Liver (tissue), 9 donors: ENCODE data around the gene AGR2. TPM values are rescaled to one million over a fixed set of nuclear protein-coding genes. Genes with fewer than 3 reads are reported as not detected.

Source experiments
- DNase-seq: peaks from one replicate; pipeline ENCODE4 v3.0.0-alpha.2; 2017; ENCODE audit warnings: low spot score
- H3K27ac ChIP-seq, 2 donors: one replicate each; pipeline ENCODE4 v1.7.0; 2013; ENCODE audit warnings: inconsistent platforms in 2 of 2, low read length in 2 of 2, control low read depth in 1 of 2, low read depth in 1 of 2, mild to moderate bottlenecking in 1 of 2
- H3K27me3 ChIP-seq, 4 donors: one replicate each; pipeline versions ENCODE4 v1.6.1 to v1.7.0; 2013; ENCODE audit warnings: low read length in 3 of 4, inconsistent platforms in 1 of 4, mild to moderate bottlenecking in 1 of 4, moderate library complexity in 1 of 4; ENCODE audit not compliant: control insufficient read depth in 4 of 4, insufficient read depth in 4 of 4
- H3K36me3 ChIP-seq, 4 donors: one replicate each; pipeline versions ENCODE4 v1.6.1 to v1.7.0; 2013; ENCODE audit warnings: low read length in 3 of 4, mild to moderate bottlenecking in 3 of 4, low read depth in 1 of 4, moderate library complexity in 1 of 4; ENCODE audit not compliant: control insufficient read depth in 4 of 4, insufficient read depth in 3 of 4
- H3K4me1 ChIP-seq, 4 donors: one replicate each; pipeline versions ENCODE4 v1.6.1 to v1.7.0; 2013; ENCODE audit warnings: low read length in 3 of 4, mild to moderate bottlenecking in 3 of 4, moderate library complexity in 1 of 4; ENCODE audit not compliant: control insufficient read depth in 4 of 4, insufficient read depth in 4 of 4
- H3K4me3 ChIP-seq, 3 donors: one replicate each; pipeline versions ENCODE4 v1.6.1 to v1.7.0; 2013; ENCODE audit warnings: low read length in 3 of 3, control low read depth in 1 of 3, low read depth in 1 of 3, mild to moderate bottlenecking in 1 of 3
- H3K9ac ChIP-seq, 2 donors: one replicate each; pipeline ENCODE4 v1.7.0; 2013; ENCODE audit warnings: low read length in 2 of 2, mild to moderate bottlenecking in 2 of 2, moderate library complexity in 2 of 2, control low read depth in 1 of 2, low read depth in 1 of 2
- H3K9me3 ChIP-seq, 4 donors: one replicate each; pipeline versions ENCODE4 v1.6.1 to v1.7.0; 2013; ENCODE audit warnings: low read length in 3 of 4; ENCODE audit not compliant: control insufficient read depth in 4 of 4
- ATF3 ChIP-seq: IDR thresholded peaks from 2 replicates; pipeline ENCODE4 v1.6.1; 2016; ENCODE audit warnings: antibody characterized with exemption
- FOXA1 ChIP-seq: IDR thresholded peaks from 2 replicates; pipeline ENCODE4 v1.6.1; 2016; ENCODE audit warnings: antibody characterized with exemption
- FOXA2 ChIP-seq: IDR thresholded peaks from 2 replicates; pipeline ENCODE4 v1.6.1; 2016; ENCODE audit warnings: antibody characterized with exemption
- GABPA ChIP-seq, 2 donors: IDR thresholded peaks in 1 of 2; conservative IDR thresholded peaks in 1 of 2; 2 replicates each; pipeline ENCODE4 v1.6.1; 2016; ENCODE audit warnings: antibody characterized with exemption in 2 of 2, mild to moderate bottlenecking in 1 of 2, moderate library complexity in 1 of 2
- HNF4A ChIP-seq, 2 donors: conservative IDR thresholded peaks; 2 replicates each; pipeline ENCODE4 v1.6.1; 2016; ENCODE audit warnings: antibody characterized with exemption in 2 of 2, mild to moderate bottlenecking in 2 of 2
- HNF4G ChIP-seq: IDR thresholded peaks from 2 replicates; pipeline ENCODE4 v1.6.1; 2016; ENCODE audit warnings: antibody characterized with exemption
- MAX ChIP-seq: IDR thresholded peaks from 2 replicates; pipeline ENCODE4 v1.6.1; 2016; ENCODE audit warnings: antibody characterized with exemption
- NR2F2 ChIP-seq: IDR thresholded peaks from 2 replicates; pipeline ENCODE4 v1.6.1; 2016; ENCODE audit warnings: antibody characterized with exemption
- RAD21 ChIP-seq, 2 donors: IDR thresholded peaks; 2 replicates each; pipeline ENCODE4 v1.6.1; 2016; ENCODE audit warnings: antibody characterized with exemption in 2 of 2, mild to moderate bottlenecking in 2 of 2
- REST ChIP-seq: IDR thresholded peaks from 2 replicates; pipeline ENCODE4 v1.6.1; 2016; ENCODE audit warnings: antibody characterized with exemption, mild to moderate bottlenecking
- SP1 ChIP-seq: IDR thresholded peaks from 2 replicates; pipeline ENCODE4 v1.6.1; 2018; ENCODE audit warnings: antibody characterized with exemption, mild to moderate bottlenecking
- TAF1 ChIP-seq: conservative IDR thresholded peaks from 2 replicates; pipeline ENCODE4 v1.6.1; 2016; ENCODE audit warnings: antibody characterized with exemption, mild to moderate bottlenecking
- ZBTB33 ChIP-seq: IDR thresholded peaks from 2 replicates; pipeline ENCODE4 v1.6.1; 2016; ENCODE audit warnings: antibody characterized with exemption
- WGBS: extraction: QIAGEN DNeasy Blood & Tissue Kit; methylation state at CpG from one replicate; pipeline ENCODE4 v1.1.7; 2013; 5-methylcytosine and 5-hydroxymethylcytosine counted together
- polyA plus RNA-seq, 2 donors: library from polyadenylated mRNA; stranded (reverse) in 1 of 2; unstranded in 1 of 2; fragments of 200-250 nt in 1 of 2; fragments of >200 nt in 1 of 2; fragmentation: Nextera tagmentation in 1 of 2; extraction: Ambion mirVana in 1 of 2; gene quantifications; one replicate each; pipeline versions ENCODE4 v1.2.1 to v1.2.3, GENCODE V29; 2013 to 2015
- total RNA-seq, 2 donors: library from RNA; depleted of rRNA; stranded (reverse); fragments of >200 nt; gene quantifications; one replicate each; pipeline ENCODE4 v1.2.3, GENCODE V29; 2014
- donor health status: healthy.
- donor health status: healthy.
- donor health status: healthy.
- donor health status: healthy.
- donor health status: healthy.

The AGR2 gene
- total and polyA plus RNA-seq, 4 donors, result 0.37 to 0.45 TPM; not detected in 2

GRCh38 chr7:16745645-16746044 is 59.2 kb downstream of the AGR2 start:
- Histone ChIP-seq H3K36me3 (no peaks in the 10 kb centered on the region), H3K27ac (no peak overlapping the region), H3K9me3 (no peaks in the 10 kb centered on the region), H3K27me3 (no peaks in the 10 kb centered on the region), H3K4me3 (no peak overlapping the region), H3K9ac (no peak overlapping the region), H3K4me1 (no peaks in the 10 kb centered on the region)
- 89% methylated on average over 2 of the region's 2 CpGs for WGBS
- DNase-seq, result no peak
- TF ChIP-seq ZBTB33 (no peak), RAD21 (IDR thresholded peaks at IDR 0.05) (no peak), SP1 (no peak), HNF4A (conservative IDR thresholded peaks at IDR 0.05) (no peak), TAF1 (no peak), MAX (no peak), NR2F2 (no peak), HNF4G (no peak), GABPA (IDR thresholded peaks at IDR 0.05 in 1 of 2, conservative IDR thresholded peaks at IDR 0.05 in 1 of 2) (no peak), REST (no peak), ATF3 (no peak)

- H3K9me3 ChIP-seq, result no peaks in the 10 kb centered on the region
- DNase-seq, result no peak
- H3K27ac ChIP-seq, result no peak overlapping the region
- no peaks in the 10 kb centered on the region for H3K36me3 ChIP-seq
- no peaks in the 10 kb centered on the region for H3K4me1 ChIP-seq
- no peaks in the 10 kb centered on the region for H3K27me3 ChIP-seq
- no peak overlapping the region for H3K9ac ChIP-seq
- TF ChIP-seq FOXA1 (no peak), NR2F2 (no peak), FOXA2 (no peak), HNF4A (conservative IDR thresholded peaks at IDR 0.05) (peak in 1 of 2 donors; percentile 11)
- WGBS, result 77% methylated on average over 6 of the region's 6 CpGs
- H3K4me3 ChIP-seq, result no peak overlapping the region
Measured at GRCh38 chr7:16744518-16745250, 60.1 kb downstream of the AGR2 start.
